ENCODE measurements around the gene GNB3.

Gene GNB3

DNA sequence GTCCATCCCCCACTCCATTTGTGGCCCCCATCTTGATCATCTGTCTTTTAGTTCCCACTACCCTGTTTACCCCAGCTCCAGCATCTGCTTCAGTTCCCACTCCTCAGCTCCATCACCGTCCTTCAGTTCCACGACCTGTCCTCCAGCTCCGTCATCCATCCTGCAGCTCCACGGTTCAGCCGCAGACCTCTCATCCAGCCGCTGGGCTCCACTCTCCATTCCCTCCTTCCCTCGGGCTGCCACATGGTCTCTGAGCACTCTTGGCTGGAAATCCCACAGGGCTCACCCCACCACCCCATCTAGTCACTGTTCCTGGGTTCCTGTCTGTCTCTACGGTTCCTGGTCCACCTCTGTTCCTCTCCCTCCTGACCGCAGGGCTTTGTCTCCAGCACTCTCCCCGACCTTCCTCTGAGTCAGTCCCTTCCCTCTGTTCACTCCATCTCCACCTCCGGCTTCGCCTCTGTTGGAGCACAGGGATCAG lies 15.8 kb upstream of the GNB3 start:
- peak overlapping the region; percentile 19 for H3K9ac ChIP-seq (ENCODE audit: low read depth, low read length)
- H3K4me2 ChIP-seq (ENCODE audit: low read length) = peak overlapping the region; percentile 79
- H3K4me3 ChIP-seq (ENCODE audit: low read length) = peak overlapping the region; percentile 61
- H3K4me1 ChIP-seq (ENCODE audit: control insufficient read depth, insufficient read depth, low read length) = peaks cover 41% of the 10 kb centered on the region
- no peaks in the 10 kb centered on the region for H3K9me3 ChIP-seq (replicated peaks; ENCODE audit: low read length)
- H3K36me3 ChIP-seq (ENCODE audit: insufficient read depth, low read length) = no peaks in the 10 kb centered on the region
- peaks cover 24% of the 10 kb centered on the region for H3K27me3 ChIP-seq (ENCODE audit: control insufficient read depth, insufficient read depth, low read length)

GRCh38 chr12:6825398-6826124 lies 15.2 kb upstream of the GNB3 start:
- H3K4me1 ChIP-seq (ENCODE audit: control insufficient read depth, insufficient read depth, low read length) = peaks cover 38% of the 10 kb centered on the region
- peak overlapping the region; percentile 79 for H3K4me2 ChIP-seq (ENCODE audit: low read length)
- peaks cover 5% of the 10 kb centered on the region for H3K36me3 ChIP-seq (ENCODE audit: insufficient read depth, low read length)
- H3K9me3 ChIP-seq (replicated peaks; ENCODE audit: low read length) = no peaks in the 10 kb centered on the region
- H3K9ac ChIP-seq (ENCODE audit: low read depth, low read length) = peak overlapping the region; percentile 19
- H3K4me3 ChIP-seq (ENCODE audit: low read length) = peak overlapping the region; percentile 61
- H3K27me3 ChIP-seq (ENCODE audit: control insufficient read depth, insufficient read depth, low read length) = peaks cover 24% of the 10 kb centered on the region

GRCh38 chr12:6826125-6826733 lies 14.5 kb upstream of the GNB3 start:
- Histone ChIP-seq H3K36me3 (ENCODE audit: insufficient read depth, low read length) (peaks cover 11% of the 10 kb centered on the region), H3K9ac (ENCODE audit: low read depth, low read length) (no peak overlapping the region), H3K4me2 (ENCODE audit: low read length) (no peak overlapping the region), H3K27me3 (ENCODE audit: control insufficient read depth, insufficient read depth, low read length) (peaks cover 22% of the 10 kb centered on the region), H3K4me3 (ENCODE audit: low read length) (no peak overlapping the region), H3K4me1 (ENCODE audit: control insufficient read depth, insufficient read depth, low read length) (peaks cover 34% of the 10 kb centered on the region), H3K9me3 (replicated peaks; ENCODE audit: low read length) (no peaks in the 10 kb centered on the region)

GRCh38 chr12:6826734-6827436 lies 13.8 kb upstream of the GNB3 start:
- H3K4me2 ChIP-seq (ENCODE audit: low read length) = peak overlapping the region; percentile 56
- peak overlapping the region; percentile 43 for H3K9ac ChIP-seq (ENCODE audit: low read depth, low read length)
- H3K4me3 ChIP-seq (ENCODE audit: low read length) = no peak overlapping the region
- H3K27me3 ChIP-seq (ENCODE audit: control insufficient read depth, insufficient read depth, low read length) = peaks cover 20% of the 10 kb centered on the region
- H3K9me3 ChIP-seq (replicated peaks; ENCODE audit: low read length) = no peaks in the 10 kb centered on the region
- H3K36me3 ChIP-seq (ENCODE audit: insufficient read depth, low read length) = peaks cover 17% of the 10 kb centered on the region
- H3K4me1 ChIP-seq (ENCODE audit: control insufficient read depth, insufficient read depth, low read length) = peaks cover 30% of the 10 kb centered on the region

DNA sequence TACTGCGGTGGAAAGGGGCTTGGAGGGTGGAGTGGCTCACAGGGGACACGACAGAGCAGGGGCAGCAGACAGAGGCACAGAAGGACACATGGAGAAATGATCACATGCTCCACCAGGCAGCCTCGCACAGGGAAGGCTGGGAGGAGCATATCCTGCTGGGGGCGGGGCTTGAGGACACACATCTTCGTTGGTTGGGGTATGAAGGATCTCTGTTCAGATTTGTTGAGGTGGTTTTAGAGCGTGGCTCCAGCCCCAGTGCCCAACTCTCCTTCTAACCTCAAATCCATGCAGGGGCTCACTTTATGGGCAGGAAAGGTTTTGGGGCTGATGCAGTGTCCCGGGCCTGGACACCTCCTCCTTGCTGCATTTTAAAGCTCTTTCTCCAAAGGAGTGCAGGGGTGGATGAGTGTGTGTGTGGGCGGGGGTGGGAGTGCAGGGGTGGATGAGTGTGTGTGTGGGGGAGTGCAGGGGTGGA lies 13.3 kb upstream of the GNB3 start:
- no peak overlapping the region for H3K4me3 ChIP-seq (ENCODE audit: low read length)
- peaks cover 23% of the 10 kb centered on the region for H3K36me3 ChIP-seq (ENCODE audit: insufficient read depth, low read length)
- peak overlapping the region; percentile 56 for H3K4me2 ChIP-seq (ENCODE audit: low read length)
- peaks cover 25% of the 10 kb centered on the region for H3K4me1 ChIP-seq (ENCODE audit: control insufficient read depth, insufficient read depth, low read length)
- H3K9me3 ChIP-seq (replicated peaks; ENCODE audit: low read length) = no peaks in the 10 kb centered on the region
- peak overlapping the region; percentile 43 for H3K9ac ChIP-seq (ENCODE audit: low read depth, low read length)
- H3K27me3 ChIP-seq (ENCODE audit: control insufficient read depth, insufficient read depth, low read length) = peaks cover 14% of the 10 kb centered on the region

DNA sequence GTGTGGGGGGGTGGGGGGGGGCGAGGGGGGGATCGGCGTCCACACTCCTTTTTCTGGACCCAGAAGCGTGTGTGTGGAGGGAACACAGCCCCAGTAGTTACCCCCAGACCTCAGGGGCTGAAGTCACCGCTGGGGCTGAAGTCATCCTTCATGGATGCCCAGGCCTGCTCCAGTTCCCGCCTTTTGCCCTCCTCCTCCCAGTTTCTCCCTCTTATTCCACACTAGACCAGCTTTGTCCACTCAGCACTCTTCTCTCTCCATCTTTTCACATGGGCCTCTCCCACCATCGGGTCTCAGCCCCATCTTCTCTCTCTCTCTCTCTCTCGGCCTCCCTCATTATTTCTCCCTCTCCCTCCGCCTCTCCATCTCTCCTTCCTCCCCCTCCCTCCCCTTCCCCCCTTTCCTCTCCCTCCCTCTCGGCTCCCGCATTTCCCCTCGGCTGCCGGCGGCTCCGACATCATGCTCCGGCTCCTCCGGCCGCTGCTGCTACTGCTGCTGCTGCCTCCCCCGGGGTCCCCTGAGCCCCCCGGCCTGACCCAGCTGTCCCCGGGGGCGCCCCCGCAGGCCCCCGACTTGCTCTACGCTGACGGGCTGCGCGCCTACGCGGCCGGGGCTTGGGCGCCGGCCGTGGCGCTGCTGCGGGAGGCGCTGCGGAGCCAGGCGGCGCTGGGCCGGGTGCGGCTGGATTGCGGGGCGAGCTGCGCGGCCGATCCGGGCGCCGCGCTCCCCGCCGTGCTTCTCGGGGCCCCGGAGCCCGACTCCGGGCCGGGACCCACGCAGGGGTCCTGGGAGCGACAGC lies 12.5 kb upstream of the GNB3 start, which contains the start of gene P3H3:
TSS of gene P3H3 (plus strand) at position 426 of the 799 bp plus-strand sequence. CDS start at position 460, 34 bp downstream.
- Histone ChIP-seq H3K4me1 (ENCODE audit: control insufficient read depth, insufficient read depth, low read length) (peaks cover 25% of the 10 kb centered on the region), H3K36me3 (ENCODE audit: insufficient read depth, low read length) (peaks cover 25% of the 10 kb centered on the region), H3K9me3 (replicated peaks; ENCODE audit: low read length) (no peaks in the 10 kb centered on the region), H3K4me2 (ENCODE audit: low read length) (peak within 1 kb of the TSS; percentile 91), H3K27me3 (ENCODE audit: control insufficient read depth, insufficient read depth, low read length) (peaks cover 7% of the 10 kb centered on the region), H3K9ac (ENCODE audit: low read depth, low read length) (peak within 1 kb of the TSS; percentile 86), H3K4me3 (ENCODE audit: low read length) (peak within 1 kb of the TSS; percentile 83)

- peaks cover 25% of the 10 kb centered on the region for H3K4me1 ChIP-seq (ENCODE audit: control insufficient read depth, insufficient read depth, low read length)
- peaks cover 31% of the 10 kb centered on the region for H3K36me3 ChIP-seq (ENCODE audit: insufficient read depth, low read length)
- peaks cover 4% of the 10 kb centered on the region for H3K27me3 ChIP-seq (ENCODE audit: control insufficient read depth, insufficient read depth, low read length)
- peak overlapping the region; percentile 86 for H3K9ac ChIP-seq (ENCODE audit: low read depth, low read length)
- H3K9me3 ChIP-seq (replicated peaks; ENCODE audit: low read length) = no peaks in the 10 kb centered on the region
- H3K4me3 ChIP-seq (ENCODE audit: low read length) = peak overlapping the region; percentile 83
- H3K4me2 ChIP-seq (ENCODE audit: low read length) = peak overlapping the region; percentile 91
Observed at GRCh38 chr12:6828781-6829535, 11.8 kb upstream of the GNB3 start.

GRCh38 chr12:6829536-6830220 lies 11.0 kb upstream of the GNB3 start:
- H3K27me3 ChIP-seq (ENCODE audit: control insufficient read depth, insufficient read depth, low read length) = peaks cover 4% of the 10 kb centered on the region

DNA sequence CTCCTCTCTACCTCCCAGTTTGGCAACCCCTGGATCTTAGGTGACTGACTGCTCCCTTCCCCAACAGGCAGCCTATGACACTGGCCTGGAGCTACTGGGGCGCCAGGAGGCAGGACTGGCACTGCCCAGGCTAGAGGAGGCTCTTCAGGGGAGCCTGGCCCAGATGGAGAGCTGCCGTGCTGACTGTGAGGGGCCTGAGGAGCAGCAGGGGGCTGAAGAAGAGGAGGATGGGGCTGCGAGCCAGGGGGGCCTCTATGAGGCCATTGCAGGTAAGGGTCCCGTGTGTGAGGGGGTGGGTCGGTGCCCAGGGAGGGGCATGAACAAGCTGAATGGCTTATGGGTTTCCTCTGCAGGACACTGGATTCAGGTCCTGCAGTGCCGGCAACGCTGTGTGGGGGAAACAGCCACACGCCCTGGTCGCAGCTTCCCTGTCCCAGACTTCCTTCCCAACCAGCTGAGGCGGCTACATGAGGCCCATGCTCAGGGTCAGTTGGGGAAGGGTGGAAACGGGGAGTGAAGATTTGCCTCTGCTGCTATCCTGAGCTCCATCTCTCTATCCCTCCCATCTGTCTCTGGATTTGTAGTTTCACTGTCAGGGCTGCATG lies 10.3 kb upstream of the GNB3 start:
- Histone ChIP-seq H3K9me3 (replicated peaks; ENCODE audit: low read length) (no peaks in the 10 kb centered on the region), H3K36me3 (ENCODE audit: insufficient read depth, low read length) (peaks cover 36% of the 10 kb centered on the region), H3K4me3 (ENCODE audit: low read length) (no peak overlapping the region), H3K4me2 (ENCODE audit: low read length) (peak overlapping the region; percentile 91), H3K9ac (ENCODE audit: low read depth, low read length) (peak overlapping the region; percentile 86), H3K27me3 (ENCODE audit: control insufficient read depth, insufficient read depth, low read length) (no peaks in the 10 kb centered on the region), H3K4me1 (ENCODE audit: control insufficient read depth, insufficient read depth, low read length) (peaks cover 18% of the 10 kb centered on the region)

More at GRCh38 chr12:6829536-6830220, 11.0 kb upstream of the GNB3 start:
- H3K9me3 ChIP-seq (replicated peaks; ENCODE audit: low read length) = no peaks in the 10 kb centered on the region
- peaks cover 36% of the 10 kb centered on the region for H3K36me3 ChIP-seq (ENCODE audit: insufficient read depth, low read length)
- peak overlapping the region; percentile 86 for H3K9ac ChIP-seq (ENCODE audit: low read depth, low read length)
- H3K4me1 ChIP-seq (ENCODE audit: control insufficient read depth, insufficient read depth, low read length) = peaks cover 25% of the 10 kb centered on the region
- H3K4me2 ChIP-seq (ENCODE audit: low read length) = peak overlapping the region; percentile 91
- peak overlapping the region; percentile 83 for H3K4me3 ChIP-seq (ENCODE audit: low read length)

DNA sequence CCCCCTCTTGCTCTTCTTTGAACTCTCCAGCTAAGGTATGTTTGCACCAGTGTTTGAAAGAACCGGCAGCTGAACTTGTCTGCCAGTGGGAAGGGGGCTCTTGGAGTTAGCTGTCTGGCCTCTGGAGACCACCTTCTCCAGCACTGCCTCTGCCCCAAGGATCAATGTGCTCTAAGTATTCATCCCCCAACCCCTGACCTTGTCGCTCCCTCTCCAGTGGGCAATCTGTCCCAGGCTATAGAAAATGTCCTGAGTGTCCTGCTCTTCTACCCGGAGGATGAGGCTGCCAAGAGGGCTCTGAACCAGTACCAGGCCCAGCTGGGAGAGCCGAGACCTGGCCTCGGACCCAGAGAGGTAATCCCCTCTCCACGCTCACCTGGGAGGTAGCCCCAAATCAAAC lies 9.7 kb upstream of the GNB3 start:
- H3K4me1 ChIP-seq (ENCODE audit: control insufficient read depth, insufficient read depth, low read length) = peaks cover 17% of the 10 kb centered on the region
- H3K27me3 ChIP-seq (ENCODE audit: control insufficient read depth, insufficient read depth, low read length) = no peaks in the 10 kb centered on the region
- H3K9me3 ChIP-seq (replicated peaks; ENCODE audit: low read length) = no peaks in the 10 kb centered on the region

More for the DNA sequence above, 9.7 kb upstream of the GNB3 start:
- Histone ChIP-seq H3K9ac (ENCODE audit: low read depth, low read length) (no peak overlapping the region), H3K4me3 (ENCODE audit: low read length) (no peak overlapping the region), H3K4me2 (ENCODE audit: low read length) (no peak overlapping the region), H3K36me3 (ENCODE audit: insufficient read depth, low read length) (peaks cover 38% of the 10 kb centered on the region)
